ENCODE measurements around the gene PRSS33. TPM values are rescaled to one million over a fixed set of nuclear protein-coding genes. Genes with fewer than 3 reads are reported as not detected.

PRSS33 gene
- total and polyA plus RNA-seq, 12 donors = 0.60 TPM; not detected in 11

GRCh38 chr16:2771496-2772402 is 15.6 kb downstream of the PRSS33 start:
- H3K4me1 ChIP-seq = peaks cover 2 to 64% (median 31%) of the 10 kb centered on the region in 9 donors
- H3K27ac ChIP-seq = no peak overlapping the region
- H3K36me3 ChIP-seq = peaks cover 10 to 87% (median 61%) of the 10 kb centered on the region in 9 donors
- H3K4me3 ChIP-seq = no peak overlapping the region
- H3K9me3 ChIP-seq = no peaks in the 10 kb centered on the region
- 76 to 80% methylated on average over 18 of the region's 18 CpGs for WGBS, 2 donors
- DNase-seq = no peak
- H3K27me3 ChIP-seq = no peaks in the 10 kb centered on the region
- no peak for ATAC-seq
- TF ChIP-seq CTCF (IDR thresholded peaks at IDR 0.05) = no peak
- intact Hi-C loops (cut with DNase I) = loop anchor here in 1 of 10 donors (10.0 kb wide), 1 partner anchor 93 kb away; no protein-coding TSS in a partner anchor

DNA sequence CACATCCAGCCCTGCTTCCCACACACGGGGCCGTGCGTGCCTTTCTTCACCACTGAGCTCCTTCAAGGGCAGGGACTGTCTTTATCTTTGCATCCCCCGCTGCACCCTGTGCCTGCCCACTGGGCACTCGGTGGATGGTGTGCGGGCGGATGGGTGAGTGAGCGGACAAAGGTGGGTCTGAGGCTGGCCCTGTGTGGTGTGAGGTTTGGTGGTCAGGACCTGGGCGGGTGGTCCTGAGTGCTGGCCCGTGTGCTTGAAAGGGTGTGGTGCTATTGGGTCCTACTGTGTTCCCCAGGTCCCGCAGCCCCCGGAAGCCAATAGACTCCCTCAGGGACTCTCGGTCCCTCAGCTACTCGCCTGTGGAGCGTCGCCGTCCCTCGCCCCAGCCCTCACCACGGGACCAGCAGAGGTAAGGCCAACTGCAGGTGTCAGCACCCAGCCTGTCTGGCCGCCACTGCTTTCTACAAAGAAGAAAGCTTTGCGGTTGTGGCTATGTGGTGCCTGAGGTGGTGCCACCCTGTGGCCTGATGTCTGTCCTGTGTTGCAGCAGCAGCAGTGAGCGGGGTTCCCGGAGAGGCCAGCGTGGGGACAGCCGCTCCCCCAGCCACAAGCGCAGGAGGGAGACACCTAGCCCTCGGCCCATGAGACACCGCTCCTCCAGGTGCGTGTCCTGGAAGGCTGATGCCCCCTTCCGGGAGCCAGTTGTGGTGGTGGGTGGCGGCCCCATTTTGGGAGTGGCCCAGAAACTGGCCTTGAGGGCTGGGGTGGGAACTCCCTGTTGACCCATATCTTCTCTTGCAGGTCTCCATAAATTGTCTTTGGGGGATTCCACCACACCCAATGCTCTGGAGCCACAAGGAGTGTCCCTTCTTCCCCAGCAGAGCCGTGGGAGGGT is 17.1 kb downstream of the PRSS33 start:
- Histone ChIP-seq H3K27me3 (no peaks in the 10 kb centered on the region), H3K4me1 (peaks cover 0 to 51% (median 18%) of the 10 kb centered on the region in 9 donors), H3K27ac (no peak overlapping the region), H3K4me3 (no peak overlapping the region), H3K9me3 (no peaks in the 10 kb centered on the region), H3K36me3 (peaks cover 10 to 100% (median 75%) of the 10 kb centered on the region in 9 donors)
- DNase-seq = no peak
- no peak for TF ChIP-seq CTCF (IDR thresholded peaks at IDR 0.05)
- peak in 2 of 8 donors; percentile 2 to 10 for ATAC-seq
- WGBS, 2 donors = 82 to 84% methylated on average over 32 of the region's 32 CpGs
- intact Hi-C loops (cut with DNase I) = loop anchor here in 1 of 10 donors (10.0 kb wide), 1 partner anchor 94 kb away; no protein-coding TSS in a partner anchor

GRCh38 chr16:2769675-2770056 is 17.7 kb downstream of the PRSS33 start:
- ATAC-seq = peak in 4 of 8 donors; percentile 11 to 27 (median 18)
- peaks cover 0 to 44% (median 12%) of the 10 kb centered on the region in 9 donors for H3K4me1 ChIP-seq
- 73 to 77% methylated on average over 14 of the region's 14 CpGs for WGBS, 2 donors
- H3K27me3 ChIP-seq = no peaks in the 10 kb centered on the region
- intact Hi-C loops (cut with DNase I) = loop anchor here in 1 of 10 donors (10.0 kb wide), 1 partner anchor 95 kb away; no protein-coding TSS in a partner anchor
- DNase-seq = no peak
- no peak overlapping the region for H3K4me3 ChIP-seq
- H3K9me3 ChIP-seq = no peaks in the 10 kb centered on the region
- no peak for TF ChIP-seq CTCF (IDR thresholded peaks at IDR 0.05)
- no peak overlapping the region for H3K27ac ChIP-seq
- H3K36me3 ChIP-seq = peaks cover 10 to 100% (median 82%) of the 10 kb centered on the region in 9 donors

DNA sequence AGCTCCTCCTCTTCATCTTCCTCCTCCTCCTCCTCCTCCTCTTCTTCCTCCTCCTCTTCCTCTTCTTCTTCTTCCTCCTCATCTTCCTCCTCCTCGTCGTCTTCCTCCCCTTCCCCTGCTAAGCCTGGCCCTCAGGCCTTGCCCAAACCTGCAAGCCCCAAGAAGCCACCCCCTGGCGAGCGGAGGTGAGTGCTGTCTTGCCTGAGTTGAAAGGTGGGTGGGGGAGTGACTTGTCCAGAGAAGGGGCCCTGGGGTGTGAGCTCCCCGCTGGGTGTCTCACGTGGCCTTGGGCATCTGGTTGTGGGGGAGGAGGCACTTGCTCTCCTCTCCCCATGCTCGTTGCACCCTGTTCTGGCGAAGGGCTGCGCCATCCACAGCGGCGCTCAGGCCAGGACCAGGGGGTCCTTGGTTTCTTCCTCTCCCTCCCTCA is 18.2 kb downstream of the PRSS33 start:
- H3K27ac ChIP-seq = no peak overlapping the region
- TF ChIP-seq CTCF (IDR thresholded peaks at IDR 0.05) = no peak
- ATAC-seq (peak in 1 of 8 donors; percentile 3), DNase-seq (no peak)
- H3K4me3 ChIP-seq = no peak overlapping the region
- peaks cover 10 to 100% (median 87%) of the 10 kb centered on the region in 9 donors for H3K36me3 ChIP-seq
- WGBS, 2 donors = 84 to 87% methylated on average over 11 of the region's 11 CpGs
- intact Hi-C loops (cut with DNase I) = no loop called here
- H3K27me3 ChIP-seq = no peaks in the 10 kb centered on the region
- no peaks in the 10 kb centered on the region for H3K9me3 ChIP-seq
- peaks cover 0 to 41% (median 10%) of the 10 kb centered on the region in 9 donors for H3K4me1 ChIP-seq

Measured in heart right ventricle (tissue), 16 donors.